SKM-1 (cell line): ENCODE measurements around the gene NMNAT2.

ENCODE experiments used
- DNase-seq: peaks from one replicate; lab custom pipeline; 2025; ENCODE audit not compliant: unreplicated experiment; lab: John Stamatoyannopoulos, UW

NMNAT2 gene

GRCh38 chr1:183318433-183318832 is 99.7 kb downstream of the NMNAT2 start:
- peak; percentile 31 for DNase-seq

GRCh38 chr1:183315991-183316758 is 102.0 kb downstream of the NMNAT2 start:
- DNase-seq: no peak

GRCh38 chr1:183313063-183313462 is 105.1 kb downstream of the NMNAT2 start:
- DNase-seq: no peak

- no peak for DNase-seq
Measured at GRCh38 chr1:183310753-183311479, 107.3 kb downstream of the NMNAT2 start.

- no peak for DNase-seq
Measured at GRCh38 chr1:183308719-183309118, 109.5 kb downstream of the NMNAT2 start.

DNA sequence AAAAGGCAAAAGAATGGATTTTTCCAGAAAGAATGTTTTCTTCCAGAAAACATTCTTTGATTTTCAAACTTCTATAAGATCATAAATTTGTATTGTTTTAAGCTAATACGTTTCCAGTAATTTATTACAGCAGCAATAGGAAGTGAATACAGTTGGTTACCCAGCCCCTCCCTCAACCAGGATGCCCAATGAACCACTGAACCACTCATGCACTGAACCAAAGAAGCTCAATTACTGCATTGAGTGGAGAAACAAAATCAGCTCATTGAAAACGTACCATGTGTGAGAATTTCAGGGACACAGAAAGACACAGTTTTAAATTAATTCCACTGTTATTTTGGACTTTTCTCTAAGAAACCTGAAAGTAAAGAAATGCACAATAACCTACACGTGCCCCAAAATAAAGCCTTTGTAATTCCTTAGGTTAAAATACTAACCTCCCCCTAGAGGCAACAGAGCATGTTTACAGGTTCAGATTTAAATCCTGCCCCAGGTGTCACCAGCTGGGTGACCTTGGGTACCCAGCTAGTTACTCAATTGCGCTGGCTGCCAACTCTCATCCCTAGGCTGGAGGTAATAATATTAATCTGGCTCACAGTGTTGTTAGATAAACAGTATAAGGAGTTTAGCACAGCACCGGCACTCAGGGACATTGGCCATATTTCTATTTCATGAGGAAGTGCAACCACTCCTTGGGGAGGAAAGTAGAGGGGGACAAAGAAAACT is 111.7 kb downstream of the NMNAT2 start:
- DNase-seq: peak; percentile 39

- no peak for DNase-seq
Measured at GRCh38 chr1:183304440-183305107, 113.6 kb downstream of the NMNAT2 start.

GRCh38 chr1:183303901-183304300 is 114.3 kb downstream of the NMNAT2 start:
- DNase-seq: no peak

DNA sequence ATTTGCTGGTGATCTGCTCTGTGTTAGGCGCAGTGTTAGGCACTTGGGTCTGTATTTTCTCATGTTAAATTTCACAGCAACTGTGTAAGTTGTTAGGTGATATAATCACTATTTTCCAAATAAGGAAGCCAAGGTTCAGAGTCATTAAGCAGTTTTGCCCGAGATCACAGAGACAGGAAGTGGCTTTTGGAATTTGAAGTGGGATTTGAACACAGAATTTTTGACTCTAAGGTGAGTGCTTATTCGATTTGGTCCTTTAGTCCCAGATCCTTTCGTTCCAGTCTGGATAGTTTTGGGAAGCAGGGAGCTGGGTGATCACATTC is 114.9 kb downstream of the NMNAT2 start:
- no peak for DNase-seq

- DNase-seq: no peak
Measured at GRCh38 chr1:183302452-183303322, 115.5 kb downstream of the NMNAT2 start.

DNA sequence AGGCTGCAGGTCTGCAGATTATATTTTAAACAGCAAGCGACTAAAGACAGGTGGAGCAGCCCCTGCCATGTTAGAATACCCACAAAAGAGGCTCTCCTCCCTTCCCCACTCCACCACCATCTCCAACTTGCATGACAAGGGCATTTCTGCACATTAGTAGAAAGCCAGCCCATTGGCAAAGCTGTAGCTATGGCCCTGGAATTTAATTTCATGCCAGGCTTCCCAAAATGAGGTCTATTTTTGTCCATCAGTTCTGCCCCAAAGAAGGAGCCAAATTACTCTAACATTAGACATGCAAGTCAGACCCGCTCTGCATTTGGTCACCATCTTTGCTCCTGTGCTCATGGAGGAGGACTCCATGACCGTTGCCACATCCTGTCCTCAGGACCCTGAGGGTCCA is 116.9 kb downstream of the NMNAT2 start:
- no peak for DNase-seq

GRCh38 chr1:183300828-183301227 is 117.4 kb downstream of the NMNAT2 start:
- no peak for DNase-seq

- no peak for DNase-seq
Measured at GRCh38 chr1:183300395-183300794, 117.8 kb downstream of the NMNAT2 start.

DNA sequence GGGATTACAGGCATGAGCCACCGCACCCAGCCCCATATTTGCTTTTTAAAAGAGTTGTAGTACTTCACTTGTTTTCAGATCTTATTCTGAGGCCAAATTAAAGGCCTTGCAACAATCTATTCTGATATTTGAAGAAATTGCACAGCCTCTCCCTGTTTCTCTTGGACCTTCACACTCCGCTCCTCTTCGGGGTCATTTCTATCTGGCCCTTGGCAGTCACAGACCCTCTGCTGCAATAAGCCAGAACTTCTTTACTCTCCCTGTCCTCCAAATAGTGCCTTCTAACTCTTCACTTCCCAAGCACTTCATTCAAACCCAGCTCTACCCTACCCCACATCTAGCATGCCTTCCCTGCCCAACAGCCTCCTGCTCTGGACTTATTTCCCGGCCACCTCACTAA is 121.4 kb downstream of the NMNAT2 start:
- DNase-seq: no peak

GRCh38 chr1:183295521-183295920 is 122.7 kb downstream of the NMNAT2 start:
- DNase-seq: no peak

DNA sequence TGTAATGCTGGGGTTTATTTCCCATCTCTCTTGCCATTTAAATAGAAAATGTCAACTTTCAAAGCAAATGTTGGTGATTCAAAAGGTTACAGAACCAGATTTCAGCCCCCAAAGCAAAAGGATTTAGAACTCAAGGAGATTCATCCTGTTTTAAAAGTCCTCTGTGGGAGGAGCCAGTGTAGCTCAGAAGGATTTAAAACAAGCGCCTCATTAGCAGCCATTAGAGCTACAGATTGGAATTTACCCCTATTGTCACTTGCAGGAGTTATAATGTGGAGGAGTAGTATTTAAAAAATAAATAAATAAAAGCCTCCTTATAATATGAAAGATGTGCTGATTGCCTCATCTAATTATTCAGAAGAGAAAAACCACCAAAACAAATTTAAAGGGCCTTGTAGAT is 124.3 kb downstream of the NMNAT2 start:
- no peak for DNase-seq

DNA sequence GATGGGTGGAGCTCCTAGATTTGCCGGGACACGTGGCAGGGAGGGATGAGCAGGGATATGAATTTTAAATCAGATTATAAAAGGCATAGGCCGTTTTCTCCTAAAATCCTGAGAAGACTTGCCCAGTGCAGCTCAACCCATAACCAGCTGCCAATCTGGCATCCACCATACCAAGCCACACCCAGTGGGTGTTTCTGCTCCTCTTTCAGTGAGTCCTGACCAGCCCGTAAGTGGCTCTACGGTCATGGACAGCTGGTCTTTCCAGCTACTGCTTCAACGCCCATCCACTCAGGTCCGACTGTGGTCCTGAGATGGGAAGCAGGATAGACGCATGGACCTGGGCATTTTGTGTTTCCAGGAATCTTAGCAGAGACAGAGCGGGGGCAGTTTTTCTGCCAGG is 124.9 kb downstream of the NMNAT2 start:
- no peak for DNase-seq

GRCh38 chr1:183291802-183292514 is 126.2 kb downstream of the NMNAT2 start:
- DNase-seq: no peak

DNA sequence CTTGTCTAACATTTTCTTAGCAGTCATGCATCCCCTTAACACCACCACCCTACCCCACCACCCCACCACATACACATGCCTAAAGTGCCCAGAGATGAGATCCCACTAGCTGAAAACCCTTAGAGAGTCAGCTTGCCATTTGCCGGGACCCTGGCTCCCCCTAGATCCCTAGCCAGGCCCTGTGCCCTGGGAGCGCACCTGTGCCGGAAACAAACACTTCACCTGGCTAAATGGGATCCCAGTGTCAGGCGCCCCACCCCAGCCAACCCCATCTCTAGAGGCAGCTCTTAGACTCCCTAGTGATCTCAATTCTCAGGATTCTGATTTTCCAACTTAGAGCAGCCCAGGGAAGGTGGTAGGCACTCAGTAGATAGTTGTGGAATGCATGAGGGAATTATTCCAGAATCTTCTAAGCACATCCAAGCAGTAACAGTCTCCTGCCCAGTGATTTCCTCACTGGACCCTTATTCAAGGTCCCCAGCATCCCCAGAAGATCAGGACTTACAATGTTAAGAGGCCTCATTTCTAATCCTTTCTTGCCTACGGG is 126.9 kb downstream of the NMNAT2 start:
- DNase-seq: no peak

DNA sequence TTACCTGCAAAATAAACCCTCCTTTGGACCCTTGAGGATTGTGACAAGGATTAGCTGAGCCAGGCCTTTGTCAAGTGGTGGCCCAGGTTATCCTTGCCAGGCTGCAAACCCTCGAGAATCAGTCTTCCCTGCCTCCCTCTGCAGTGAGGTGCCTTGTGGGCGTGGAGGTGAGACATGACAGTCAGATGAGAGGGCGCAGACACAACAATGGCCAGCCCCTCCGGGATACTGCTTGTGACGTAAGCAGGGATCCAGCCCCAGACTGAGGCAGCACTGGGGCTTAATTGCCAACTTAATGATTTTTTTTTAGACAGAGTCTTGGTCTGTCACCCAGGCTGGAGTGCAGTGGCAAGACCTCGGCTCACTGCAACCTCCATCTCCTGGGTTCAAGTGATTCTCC is 127.6 kb downstream of the NMNAT2 start:
- DNase-seq: no peak
